HG03457 (cell line): Measurements from ENCODE around the gene IFNE.
"Not testable (repeated sequence)": the region's sequence is repeated elsewhere in the genome, so short reads cannot be mapped to it uniquely, and the experiment has no call there.

Experiments used
- ATAC-seq: cut with Tn5 transposase; IDR thresholded peaks from one replicate; pipeline ENCODE4 v1.9.1; 2021; ENCODE audit warnings: moderate number of reproducible peaks; ENCODE audit not compliant: unreplicated experiment

IFNE gene

DNA sequence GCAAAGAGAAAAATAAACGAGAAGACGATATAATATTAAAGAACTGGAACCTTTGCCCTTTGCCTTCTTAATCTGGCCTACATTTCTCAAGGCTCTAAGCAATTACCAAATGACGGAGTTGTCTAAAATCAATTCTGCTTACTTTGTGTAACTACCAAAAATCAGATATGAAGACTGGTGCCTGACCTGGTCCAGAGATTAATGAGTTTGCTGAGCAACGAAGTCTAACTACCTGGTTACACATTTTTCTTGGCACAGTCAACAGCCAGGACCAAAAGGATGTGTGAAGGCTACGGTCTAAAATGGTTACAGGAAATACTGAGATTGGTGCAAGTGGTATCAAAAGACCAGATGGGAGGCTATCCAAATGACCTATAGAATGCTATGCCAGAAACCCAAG, 17.8 kb upstream of the IFNE start:
- no peak for ATAC-seq

DNA sequence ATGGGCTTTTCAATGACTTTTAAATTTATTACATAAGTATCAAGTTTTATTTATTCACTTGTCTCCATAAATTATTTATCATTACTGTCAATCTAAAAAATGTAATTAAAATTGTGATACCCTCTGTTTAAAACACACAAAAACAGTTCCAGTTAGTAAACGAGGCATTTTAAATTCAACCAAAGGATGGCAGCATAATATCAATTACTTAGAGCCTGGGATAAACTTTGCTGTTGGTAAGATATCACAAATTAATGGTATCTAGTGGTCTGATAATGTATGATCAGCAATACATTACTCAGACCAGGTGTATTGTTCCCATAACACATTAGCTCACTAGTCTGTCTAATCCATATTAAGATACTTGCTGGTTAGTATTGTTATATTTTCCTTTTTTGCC, 9.6 kb upstream of the IFNE start:
- no peak for ATAC-seq

DNA sequence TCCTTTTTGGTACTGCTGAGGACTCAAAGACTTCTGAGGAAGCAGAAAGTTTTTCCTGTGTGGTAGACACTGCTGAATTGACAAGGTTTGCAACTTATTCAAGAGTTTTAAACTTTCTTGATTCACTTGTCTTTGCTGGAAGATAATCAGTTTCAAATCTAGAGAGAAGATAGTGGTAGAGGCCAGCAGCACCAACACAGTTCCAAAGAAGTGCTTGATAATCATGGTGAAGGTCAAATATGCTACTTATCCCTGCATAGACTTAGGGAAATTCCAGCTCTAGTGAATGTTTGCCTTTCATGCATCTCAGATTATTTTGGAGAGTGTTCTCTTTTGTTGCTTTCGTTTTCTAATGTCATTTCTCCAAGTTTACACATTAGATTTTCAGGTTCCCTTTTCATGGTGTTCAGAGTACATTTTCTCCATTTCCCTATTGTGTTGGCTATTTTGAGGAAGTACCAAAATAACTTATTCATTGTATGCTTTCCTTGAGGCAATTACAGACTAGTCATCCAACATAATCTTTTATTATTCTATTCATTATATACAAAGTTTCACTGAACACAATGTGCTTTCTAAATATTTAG, 550 bp downstream of the IFNE start:
- ATAC-seq, result no peak

DNA sequence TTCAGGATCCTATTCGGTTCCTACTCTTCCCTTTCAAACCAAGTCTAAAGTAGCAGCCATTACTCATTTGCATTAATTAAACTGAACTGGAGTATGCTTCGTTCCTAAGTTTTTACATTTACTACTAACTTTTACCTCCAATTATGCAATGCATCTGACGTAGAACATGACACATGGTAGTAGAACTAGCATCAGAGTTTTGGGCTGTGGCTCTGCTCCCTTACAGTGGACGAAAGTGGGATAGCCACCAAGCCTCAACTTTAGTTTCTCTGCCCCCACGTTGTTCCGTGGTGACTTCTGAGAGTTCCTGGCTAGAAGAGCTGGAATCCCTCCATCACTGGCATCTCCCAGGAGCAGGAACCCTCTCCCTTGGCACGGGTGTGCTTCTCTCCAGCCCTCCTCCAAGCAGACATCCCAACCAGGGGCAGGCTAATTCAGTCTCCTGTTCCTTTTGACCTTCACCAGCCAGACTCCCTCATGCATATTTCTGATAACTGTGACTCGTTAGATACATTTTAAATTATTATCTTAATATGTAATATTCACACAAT, 2.9 kb downstream of the IFNE start:
- ATAC-seq, result no peak

DNA sequence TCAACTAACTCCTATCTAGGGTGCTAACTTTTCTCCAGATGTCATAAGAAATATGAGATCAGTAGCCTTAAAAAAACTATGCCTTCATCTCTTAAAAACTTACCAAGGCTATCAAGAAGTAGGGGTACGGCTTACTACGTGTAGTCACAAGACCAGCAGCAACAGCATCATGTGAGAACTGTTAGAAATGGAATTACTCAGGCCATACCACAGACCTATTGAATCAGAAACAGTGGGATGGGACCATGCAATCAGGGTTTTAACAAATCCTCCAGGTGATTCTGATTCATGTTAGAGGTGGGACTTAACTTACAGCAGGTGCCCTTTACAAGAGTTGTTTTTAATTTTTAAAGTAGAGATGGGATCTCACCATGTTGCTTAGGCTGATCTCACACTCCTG, 4.6 kb downstream of the IFNE start:
- ATAC-seq, result no peak

DNA sequence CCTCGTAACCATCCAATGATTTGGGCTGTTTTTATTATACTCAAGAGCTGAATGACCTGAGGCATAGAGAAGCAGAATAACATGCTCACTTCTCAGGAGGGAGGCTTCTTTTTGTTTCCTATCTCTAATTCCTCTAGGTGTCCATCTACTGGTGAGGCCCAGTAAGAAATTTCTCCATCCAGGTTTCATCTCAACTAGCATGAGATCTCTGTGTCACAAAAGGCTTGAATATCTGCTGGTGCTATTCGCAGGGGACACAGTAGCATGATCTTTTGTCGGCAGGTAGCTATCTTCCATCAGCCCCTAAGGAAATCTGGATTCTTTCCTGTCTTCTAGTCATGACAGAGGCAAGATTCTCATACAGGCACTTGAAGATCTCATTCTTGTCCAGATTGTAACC, 8.9 kb downstream of the IFNE start:
- ATAC-seq, result no peak

DNA sequence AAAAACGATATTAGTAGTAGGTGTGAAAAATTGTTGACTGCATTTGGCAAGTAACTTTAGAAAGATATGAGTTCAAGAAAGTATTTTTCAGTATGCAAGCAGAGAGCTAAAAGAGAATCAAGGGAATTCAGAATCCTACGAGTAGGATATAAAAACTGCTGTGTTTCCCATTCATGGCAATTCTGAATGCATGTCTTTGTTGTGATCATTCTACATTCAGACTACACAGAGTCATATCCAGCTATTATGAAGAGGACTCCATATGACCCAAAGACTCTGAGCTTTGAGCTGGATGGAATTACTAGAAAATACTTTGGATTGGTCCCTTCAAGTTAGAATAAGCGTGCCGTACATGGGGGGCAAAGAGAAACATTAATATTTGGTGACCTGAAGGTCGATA, 12.0 kb downstream of the IFNE start:
- ATAC-seq, result no peak

DNA sequence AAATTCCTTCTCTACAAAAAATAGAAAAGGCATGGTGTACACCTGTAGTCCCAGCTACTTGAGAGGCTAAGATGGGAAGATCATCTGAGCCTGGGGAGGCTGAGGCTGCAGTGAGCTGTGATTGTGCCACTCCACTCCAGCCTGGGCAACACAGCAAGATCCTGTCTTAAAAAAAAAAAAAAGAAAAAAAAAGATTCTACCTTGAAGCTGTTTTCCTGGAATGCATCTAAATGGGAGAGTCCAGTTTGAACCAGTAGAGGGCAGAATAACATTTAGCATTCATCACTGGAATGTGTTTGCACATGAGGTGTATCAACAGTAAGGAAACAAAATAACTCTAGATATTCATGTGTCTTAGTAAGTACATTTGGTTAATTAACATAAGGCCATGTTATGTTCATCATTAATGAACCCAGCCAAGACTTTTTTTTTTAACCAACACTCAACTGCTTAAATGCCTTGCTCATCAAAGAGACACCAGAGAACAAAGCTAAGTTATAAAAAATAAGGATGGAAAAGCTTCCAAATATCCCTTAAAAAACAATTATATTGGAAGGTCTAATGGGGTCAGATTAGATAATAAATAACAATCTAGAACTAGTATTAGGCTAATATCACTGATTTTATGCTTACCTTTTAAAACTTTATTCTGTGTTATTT, 16.1 kb downstream of the IFNE start:
- ATAC-seq, result no peak

DNA sequence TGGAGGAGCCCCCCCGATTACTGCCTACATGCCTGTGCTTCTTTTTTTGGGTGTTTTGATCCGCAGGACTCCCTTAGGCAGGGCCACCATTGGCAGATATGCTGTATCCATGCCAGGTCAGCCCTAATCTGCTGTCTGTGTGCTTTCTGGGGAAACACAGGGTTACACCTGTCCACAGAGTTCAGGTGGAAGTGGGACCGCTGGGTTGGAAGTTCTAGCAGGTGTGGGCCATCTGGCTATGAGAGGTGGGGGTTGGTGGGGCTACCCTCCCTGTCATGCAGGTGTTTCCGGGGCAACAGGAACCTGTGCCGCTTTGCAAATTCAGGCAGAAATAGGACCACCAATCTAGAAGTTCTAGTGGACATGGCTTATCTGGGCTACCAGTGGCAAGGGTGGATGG, 17.0 kb downstream of the IFNE start:
- ATAC-seq, result no peak

DNA sequence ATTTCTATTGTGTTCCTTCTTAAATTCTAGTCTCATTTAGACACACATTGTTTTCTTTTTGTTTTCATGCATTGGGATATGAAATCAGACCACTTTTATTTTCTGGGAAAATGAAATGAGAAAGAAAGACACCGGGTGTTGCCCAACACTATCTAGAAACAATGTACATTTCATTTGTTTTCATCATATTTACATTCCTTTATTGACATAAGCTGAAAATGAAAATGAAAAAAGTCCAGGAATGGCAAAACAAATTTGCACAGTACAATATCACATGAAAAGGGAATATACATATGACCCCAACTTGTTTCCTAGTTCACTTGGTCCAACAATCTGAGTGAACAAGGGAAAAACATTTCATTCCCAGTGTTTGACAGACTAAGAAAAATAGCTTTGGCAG, 20.7 kb downstream of the IFNE start:
- no peak for ATAC-seq

DNA sequence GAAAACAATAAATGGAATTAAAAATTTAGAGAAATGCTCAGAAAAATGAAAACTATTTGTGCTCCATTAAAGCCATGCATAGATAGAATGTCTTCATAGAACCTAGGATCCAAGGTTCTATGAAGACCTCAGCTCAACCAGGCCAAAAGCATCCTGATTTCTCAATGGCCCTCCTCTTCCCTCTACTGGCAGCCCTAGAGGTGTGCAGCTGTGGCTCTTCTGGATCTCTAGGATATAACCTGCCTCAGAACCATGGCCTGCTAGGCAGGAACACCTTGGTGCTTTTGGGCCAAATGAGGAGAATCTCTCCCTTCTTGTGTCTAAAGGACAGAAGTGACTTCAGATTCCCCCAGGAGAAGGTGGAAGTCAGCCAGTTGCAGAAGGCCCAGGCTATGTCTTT, 26.8 kb downstream of the IFNE start:
- peak; percentile 88 for ATAC-seq

DNA sequence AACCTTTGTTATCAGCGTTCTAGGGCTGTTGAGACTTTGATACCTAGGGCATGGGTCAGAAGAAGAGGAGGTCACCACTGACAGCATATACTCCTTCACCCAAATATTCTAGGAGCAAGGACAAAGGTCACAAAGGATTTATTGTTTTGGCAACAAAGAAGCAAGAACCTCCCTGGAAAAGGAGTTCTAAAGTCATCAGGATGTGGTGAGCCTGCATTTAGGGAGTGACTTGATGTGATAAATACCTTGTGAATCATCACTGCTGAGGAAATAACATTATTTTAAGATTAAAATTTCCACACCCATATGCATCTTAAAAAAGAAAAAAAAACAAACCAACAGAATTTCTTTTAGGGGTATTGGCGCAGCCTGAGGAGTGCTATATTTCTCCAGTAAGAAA, 28.0 kb downstream of the IFNE start:
- ATAC-seq, result no peak

DNA sequence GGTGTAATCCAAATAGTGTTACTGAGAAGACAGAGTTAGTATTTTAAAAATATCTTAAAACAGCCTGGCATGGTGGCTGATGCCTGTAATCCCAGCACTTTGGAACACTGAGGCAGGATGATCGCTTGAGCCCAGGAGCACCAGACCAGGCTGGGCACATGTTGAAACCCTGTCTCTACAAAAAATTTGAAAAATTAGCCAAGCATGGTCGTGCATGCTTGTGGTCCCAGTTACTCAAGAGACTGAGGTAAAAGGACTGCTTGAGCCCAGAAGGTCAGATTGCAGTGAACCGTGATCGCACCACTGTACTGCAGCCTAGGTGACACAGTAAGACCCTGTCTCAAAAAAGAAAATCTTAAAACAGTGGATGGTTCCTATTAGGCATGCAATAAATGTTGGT, 29.4 kb downstream of the IFNE start:
- no peak for ATAC-seq

DNA sequence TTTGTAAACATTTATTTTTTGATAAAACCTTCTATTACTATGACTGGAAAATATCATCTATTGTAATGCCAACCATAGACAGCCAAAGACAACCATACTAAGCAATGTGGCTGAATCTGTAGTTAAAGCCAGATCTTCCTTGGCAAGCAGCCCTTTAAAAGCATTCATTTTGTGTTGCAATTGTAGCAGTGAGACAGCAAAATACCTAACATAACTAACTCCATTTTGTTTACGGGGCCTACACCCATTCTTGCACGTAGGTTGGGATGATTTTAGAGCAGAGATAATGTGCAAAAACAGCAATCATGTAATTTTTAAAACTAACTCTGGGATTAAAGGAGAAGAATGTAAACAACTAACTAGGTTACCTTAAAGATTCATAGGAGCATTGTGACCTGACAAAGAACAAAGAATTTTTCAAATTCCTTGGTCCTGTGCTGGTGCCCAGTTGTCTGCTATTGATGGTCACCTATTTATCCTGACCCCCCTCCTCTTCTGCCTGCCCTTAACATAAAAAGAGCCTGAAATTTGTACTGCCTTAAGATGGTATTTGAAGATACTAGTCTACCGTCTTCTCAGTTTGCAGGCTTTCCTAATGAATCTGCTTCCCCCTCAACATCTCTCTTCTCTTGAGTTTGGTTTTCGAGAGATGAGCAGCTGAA, 31.2 kb downstream of the IFNE start:
- ATAC-seq, result no peak

DNA sequence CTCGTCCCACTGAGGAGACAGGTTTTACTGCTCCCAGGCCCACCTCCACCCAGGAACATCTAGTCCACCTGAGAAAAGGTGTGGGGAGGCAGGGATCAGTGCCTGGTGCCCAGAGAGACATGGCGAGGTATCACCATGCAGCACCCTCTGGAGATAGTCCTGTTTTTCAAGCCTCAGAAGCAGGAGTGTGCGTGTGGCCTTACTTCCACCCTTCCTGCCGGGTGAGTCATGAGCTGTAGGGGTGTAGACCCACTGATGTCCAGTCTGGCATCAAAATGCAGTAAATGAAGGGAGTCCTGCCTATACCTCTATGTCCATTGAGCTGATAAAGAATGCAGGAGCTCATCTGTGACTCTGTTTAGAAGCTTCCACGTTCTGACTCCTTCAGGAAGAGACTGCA, 32.8 kb downstream of the IFNE start:
- not testable (repeated sequence) for ATAC-seq

DNA sequence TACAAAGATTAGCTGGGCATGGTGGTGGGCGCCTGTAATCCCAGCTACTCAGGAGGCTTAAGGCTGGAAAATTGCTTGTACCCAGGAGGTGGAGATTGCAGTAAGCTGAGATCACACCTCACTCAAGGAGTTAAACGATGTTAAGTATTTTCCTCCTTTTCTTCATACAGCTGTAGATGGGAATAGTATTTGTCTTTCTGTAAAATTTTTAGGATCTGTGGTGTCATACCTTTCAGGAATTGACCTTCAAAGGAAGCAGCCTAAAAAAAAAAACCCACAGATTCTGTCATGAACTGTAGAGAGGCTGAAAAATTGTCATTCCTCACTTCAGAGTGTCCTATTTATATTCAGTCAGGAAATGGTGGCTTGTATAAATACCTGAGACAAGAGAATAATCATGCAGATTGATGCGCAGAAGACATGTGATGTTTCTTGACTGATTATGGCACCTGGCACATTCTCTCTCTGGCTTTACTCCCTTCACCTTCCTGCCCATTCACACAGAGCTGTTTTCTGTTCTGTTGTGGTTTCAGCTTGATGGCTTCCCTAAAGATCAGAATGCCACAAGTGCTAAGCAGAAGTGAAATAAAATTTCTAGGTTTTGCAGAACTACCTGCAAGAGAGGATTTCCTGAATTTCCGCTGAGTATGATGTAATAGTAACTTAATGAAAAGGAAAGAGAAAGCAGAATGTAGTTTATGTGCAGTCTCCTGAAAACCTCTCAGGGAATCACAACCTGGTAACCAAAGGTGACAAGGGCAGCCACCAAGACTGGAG, 38.1 kb downstream of the IFNE start:
- ATAC-seq, result peak; percentile 85

DNA sequence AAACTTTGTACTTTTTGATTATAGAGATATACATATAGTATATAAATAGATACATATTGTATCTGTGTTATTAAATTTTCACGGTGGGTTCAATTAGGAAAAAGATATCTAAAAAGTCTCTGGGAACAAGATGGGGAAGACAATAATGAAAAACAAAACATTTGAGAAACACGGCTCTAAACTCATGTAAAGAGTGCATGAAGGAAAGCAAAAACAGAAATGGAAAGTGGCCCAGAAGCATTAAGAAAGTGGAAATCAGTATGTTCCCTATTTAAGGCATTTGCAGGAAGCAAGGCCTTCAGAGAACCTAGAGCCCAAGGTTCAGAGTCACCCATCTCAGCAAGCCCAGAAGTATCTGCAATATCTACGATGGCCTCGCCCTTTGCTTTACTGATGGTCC, 42.0 kb downstream of the IFNE start, which contains the start of gene IFNA1:
Gene IFNA1, plus strand, starts transcription at position 301 of the 400 bp plus-strand sequence. Its CDS starts 69 bp downstream, at position 370.
- ATAC-seq, result no peak

DNA sequence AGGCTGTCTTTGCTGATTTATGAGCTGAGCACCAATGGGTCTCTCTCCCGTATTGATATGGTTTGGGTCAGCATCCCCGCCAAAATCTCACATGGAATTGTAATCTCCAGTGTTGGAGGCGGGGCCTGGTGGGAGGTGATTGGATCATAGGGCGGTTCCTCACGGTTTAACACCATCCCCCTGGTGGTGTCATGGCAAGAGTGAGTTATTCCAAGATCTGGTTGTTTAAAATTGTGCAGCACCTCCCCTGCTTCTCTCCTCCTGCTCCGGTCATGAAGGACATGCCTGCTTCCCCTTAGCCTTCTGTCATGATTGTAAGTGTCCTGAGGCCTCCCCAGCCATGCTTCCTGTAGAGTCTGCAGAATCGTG, 47.1 kb downstream of the IFNE start:
- ATAC-seq, result not testable (repeated sequence)

DNA sequence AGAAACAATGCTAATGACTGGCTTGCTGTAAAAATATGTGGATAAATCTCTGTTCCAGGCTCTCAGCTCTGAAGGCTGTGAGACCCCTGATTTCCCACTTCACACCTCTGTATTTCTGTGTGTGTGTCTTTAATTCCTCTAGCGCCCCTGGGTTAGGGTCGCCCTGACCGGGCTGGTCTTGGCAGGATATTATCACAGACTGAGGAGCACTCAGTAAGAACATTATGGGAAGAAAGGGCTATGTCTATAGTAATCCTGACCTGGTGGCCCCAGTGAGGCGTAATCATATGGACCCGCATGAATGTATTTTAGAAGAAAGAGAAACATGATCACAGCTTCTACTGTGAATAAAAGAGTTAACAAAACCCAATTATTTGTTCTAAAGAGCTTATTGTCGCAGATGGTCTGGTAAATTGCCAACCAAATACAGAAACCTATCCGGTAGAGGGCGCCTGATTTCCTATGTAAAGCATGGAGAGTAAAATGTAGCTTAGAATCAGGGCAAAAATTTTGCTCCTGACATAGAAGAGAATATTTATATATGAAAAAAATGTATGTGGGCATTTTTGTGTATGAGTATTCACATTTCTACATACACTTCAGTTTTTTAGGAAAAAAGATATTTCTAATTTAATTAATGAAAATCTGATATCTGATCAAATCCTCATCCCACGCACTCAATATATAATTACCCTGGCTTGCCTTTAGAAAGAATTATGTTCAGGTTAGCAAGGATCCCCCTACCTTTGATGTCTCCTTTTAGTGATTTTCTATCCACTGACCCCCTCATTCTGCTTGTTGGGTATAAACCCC, 47.7 kb downstream of the IFNE start:
- no peak for ATAC-seq

DNA sequence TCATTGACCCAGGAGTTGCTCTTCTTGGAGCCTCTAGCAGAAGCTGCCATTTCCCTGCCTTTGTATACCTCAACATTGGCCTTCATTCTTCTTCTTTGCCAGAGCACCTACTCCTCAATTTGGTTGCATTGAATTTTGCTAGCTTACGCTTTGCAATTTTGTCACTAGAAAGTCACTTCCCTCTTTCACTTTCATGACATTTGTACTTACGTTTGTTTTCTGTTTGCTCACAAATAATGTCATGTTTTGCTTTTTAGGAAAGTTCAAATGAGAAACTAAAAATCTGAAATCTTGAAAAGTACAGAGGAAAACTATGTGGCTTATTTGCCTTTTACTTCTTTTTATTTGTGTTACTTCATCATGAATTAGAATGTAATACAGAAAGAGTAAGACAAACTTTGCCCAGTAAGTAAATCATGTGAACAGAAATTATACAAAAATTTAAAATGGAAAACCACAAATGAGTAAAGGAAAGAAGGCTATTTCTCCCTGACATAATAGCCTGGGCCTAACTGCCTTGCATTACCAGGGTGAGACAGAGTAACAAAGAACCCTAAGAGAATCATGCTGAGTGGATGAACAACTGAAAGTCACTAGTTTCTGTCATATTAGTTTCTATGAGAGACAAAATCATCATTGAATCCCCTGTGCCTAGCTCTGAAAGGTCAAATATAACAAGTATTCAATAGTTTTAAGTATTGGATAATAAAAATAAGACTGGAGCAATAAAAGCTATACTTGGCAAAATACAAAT, 49.3 kb downstream of the IFNE start:
- no peak for ATAC-seq
